Upper lobe of right lung (tissue), 1 donor: ENCODE data around the gene SLC25A36. TPM values are rescaled to one million over a fixed set of nuclear protein-coding genes. Genes with fewer than 3 reads are reported as not detected.
A peak's percentile ranks its signal among the peaks of the same experiment; 100 is the strongest.
"Not testable (repeated sequence)": the region's sequence is repeated elsewhere in the genome, so short reads cannot be mapped to it uniquely, and the experiment has no call there.

Source experiments
- ATAC-seq: fragments of 200-7000 bp; cut with Tn5 transposase; one replicate; pipeline ENCODE4 v1.9.1; 2020; ENCODE audit warnings: mild to moderate bottlenecking, moderate library complexity
- DNase-seq: peaks from one replicate; pipeline ENCODE4 v3.0.0-alpha.2; 2020
- H3K27ac ChIP-seq: fragments of 200-600 bp; one replicate; pipeline ENCODE4 v1.8.0; 2022
- H3K27me3 ChIP-seq: fragments of 200-600 bp; one replicate; pipeline ENCODE4 v1.8.0; 2022; ENCODE audit warnings: mild to moderate bottlenecking
- H3K36me3 ChIP-seq: fragments of 200-600 bp; one replicate; pipeline ENCODE4 v1.8.0; 2022
- H3K4me1 ChIP-seq: fragments of 200-600 bp; one replicate; pipeline ENCODE4 v1.8.0; 2022
- H3K4me3 ChIP-seq: fragments of 200-600 bp; one replicate; pipeline ENCODE4 v1.8.0; 2022; ENCODE audit warnings: mild to moderate bottlenecking
- H3K9me3 ChIP-seq: fragments of 200-600 bp; one replicate; pipeline ENCODE4 v1.8.0; 2022
- CTCF ChIP-seq: fragments of 200-600 bp; IDR thresholded peaks from one replicate; pipeline ENCODE4 v1.8.0; 2022; ENCODE audit warnings: antibody characterized with exemption
- intact Hi-C: fragments of 100-400 bp; cut with DNase I; formaldehyde crosslinking; loops from one replicate; pipeline ENCODE4 v1.11.0; 2022
- total RNA-seq: library from RNA; stranded (reverse); fragmentation: NEBNext Ultra II Directional; extraction: Animal tissue kit (Norgen Biotek cat#: 25700); gene quantifications from one replicate; pipeline ENCODE4 v1.2.1, GENCODE V29; 2021
- donor health status: DM: no; HTN: yes; CAD: no; lungs with severe emphysema.

SLC25A36 gene
- total RNA-seq, 1 donor from 2014 or later: 83.4 TPM

- Histone ChIP-seq H3K4me3 (no peak overlapping the region), H3K9me3 (no peaks in the 10 kb centered on the region), H3K36me3 (no peaks in the 10 kb centered on the region), H3K27me3 (no peaks in the 10 kb centered on the region), H3K4me1 (no peaks in the 10 kb centered on the region), H3K27ac (no peak overlapping the region)
- intact Hi-C loops: no loop called here
- no peak for TF ChIP-seq CTCF
- ATAC-seq: no peak
- no peak for DNase-seq
Measured at GRCh38 chr3:140994316-140994715, 52.7 kb downstream of the SLC25A36 start.

GRCh38 chr3:140994861-140995260 lies 53.2 kb downstream of the SLC25A36 start:
- H3K9me3 ChIP-seq: not testable (repeated sequence)

GRCh38 chr3:140995881-140996280 lies 54.2 kb downstream of the SLC25A36 start:
- TF ChIP-seq CTCF: no peak
- H3K4me3 ChIP-seq: no peak overlapping the region
- DNase-seq (no peak), ATAC-seq (no peak)
- intact Hi-C loops: no loop called here
- H3K27me3 ChIP-seq: no peaks in the 10 kb centered on the region
- H3K9me3 ChIP-seq: no peaks in the 10 kb centered on the region
- no peaks in the 10 kb centered on the region for H3K4me1 ChIP-seq
- H3K36me3 ChIP-seq: no peaks in the 10 kb centered on the region
- no peak overlapping the region for H3K27ac ChIP-seq

More at GRCh38 chr3:140994861-140995260, 53.2 kb downstream of the SLC25A36 start:
- ATAC-seq, H3K4me3 ChIP-seq, H3K27ac ChIP-seq, H3K4me1 ChIP-seq, H3K36me3 ChIP-seq, H3K27me3 ChIP-seq, intact Hi-C loops, DNase-seq: not testable (repeated sequence)

GRCh38 chr3:141000027-141000663 lies 58.5 kb downstream of the SLC25A36 start:
- no peaks in the 10 kb centered on the region for H3K9me3 ChIP-seq
- DNase-seq: peak; percentile 75
- peak; percentile 96 for ATAC-seq
- no peaks in the 10 kb centered on the region for H3K27me3 ChIP-seq
- TF ChIP-seq CTCF: peak; percentile 67
- intact Hi-C loops: loop anchor here (10.0 kb wide), 1 partner anchor 105 kb away; no protein-coding TSS in a partner anchor
- H3K36me3 ChIP-seq: no peaks in the 10 kb centered on the region
- H3K27ac ChIP-seq: no peak overlapping the region
- H3K4me1 ChIP-seq: no peaks in the 10 kb centered on the region
- H3K4me3 ChIP-seq: no peak overlapping the region

GRCh38 chr3:141000686-141001085 lies 59.0 kb downstream of the SLC25A36 start:
- no peak overlapping the region for H3K27ac ChIP-seq
- no peaks in the 10 kb centered on the region for H3K36me3 ChIP-seq
- no peaks in the 10 kb centered on the region for H3K27me3 ChIP-seq
- no peak for DNase-seq
- no peak for ATAC-seq
- no peak overlapping the region for H3K4me3 ChIP-seq
- intact Hi-C loops: loop anchor here (10.0 kb wide), 1 partner anchor 104 kb away; no protein-coding TSS in a partner anchor
- H3K9me3 ChIP-seq: no peaks in the 10 kb centered on the region
- TF ChIP-seq CTCF: no peak
- H3K4me1 ChIP-seq: no peaks in the 10 kb centered on the region

GRCh38 chr3:141006344-141006743 lies 64.7 kb downstream of the SLC25A36 start:
- no peaks in the 10 kb centered on the region for H3K36me3 ChIP-seq
- no peaks in the 10 kb centered on the region for H3K4me1 ChIP-seq
- H3K27ac ChIP-seq: no peak overlapping the region
- intact Hi-C loops: loop anchor here (5.0 to 10.0 kb wide), 2 partner anchors 98 to 186 kb away; no protein-coding TSS in a partner anchor
- H3K9me3 ChIP-seq: no peaks in the 10 kb centered on the region
- no peaks in the 10 kb centered on the region for H3K27me3 ChIP-seq
- TF ChIP-seq CTCF: no peak
- ATAC-seq (no peak), DNase-seq (no peak)
- H3K4me3 ChIP-seq: no peak overlapping the region
